T-cell (primary cell): ENCODE measurements around the gene DNAJC5. TPM values are rescaled to one million over a fixed set of nuclear protein-coding genes. Genes with fewer than 3 reads are reported as not detected.

Source experiments
- ATAC-seq, 4 experiments: fragments of 200-7000 bp in 3 of 4; fragments of 150-1000 bp in 1 of 4; cut with Tn5 transposase; replicated peaks in 1 of 4; 1 replicate in 3 of 4; 2 replicates in 1 of 4; pipeline ENCODE4 v1.10.0; 2021; ENCODE audit warnings: moderate library complexity in 3 of 4, mild to moderate bottlenecking in 2 of 4, moderate number of reproducible peaks in 1 of 4
- CTCF ChIA-PET, 2 donors: fragments of 300-600 bp; sonication (Branson Sonifier 250); formaldehyde crosslinking; loops; one replicate each; lab custom pipeline; 2022; ENCODE audit warnings: antibody characterized with exemption in 2 of 2; lab: Charles Lee
- POLR2A ChIA-PET, 2 donors: fragments of 300-600 bp; sonication (Branson Sonifier 250); formaldehyde crosslinking; loops; one replicate each; lab custom pipeline; 2022; ENCODE audit warnings: antibody characterized with exemption in 2 of 2; lab: Charles Lee
- DNase-seq, 35 experiments: peaks; one replicate each; pipeline versions ENCODE4 v3.0.0 to v3.0.0-alpha.2; 2013 to 2023
- H3K27ac ChIP-seq: one replicate; pipeline ENCODE4 v1.5.1; 2013; ENCODE audit warnings: low read length
- H3K27me3 ChIP-seq, 2 experiments: replicated peaks in 1 of 2; 1 replicate in 1 of 2; 2 replicates in 1 of 2; pipeline versions ENCODE4 v1.6.1 to v1.7.0; 2013; ENCODE audit warnings: low read length in 1 of 2, mixed read lengths in 1 of 2; ENCODE audit not compliant: control insufficient read depth in 2 of 2, insufficient read depth in 2 of 2; ENCODE audit errors: extremely low read depth in 1 of 2
- H3K36me3 ChIP-seq, 2 donors: 1 replicate in 1 of 2; 2 replicates in 1 of 2; pipeline versions ENCODE4 v1.6.1 to v1.7.0; 2013; ENCODE audit warnings: low read length in 1 of 2; ENCODE audit not compliant: control insufficient read depth in 2 of 2, insufficient read depth in 1 of 2; ENCODE audit errors: extremely low read depth in 1 of 2
- H3K4me1 ChIP-seq, 2 experiments: 1 replicate in 1 of 2; 2 replicates in 1 of 2; pipeline versions ENCODE4 v1.6.1 to v1.7.0; 2013; ENCODE audit warnings: low read length in 2 of 2, mixed read lengths in 1 of 2; ENCODE audit not compliant: insufficient read depth in 2 of 2, control insufficient read depth in 1 of 2; ENCODE audit errors: extremely low read depth in 1 of 2
- H3K4me3 ChIP-seq, 2 donors: 1 replicate in 1 of 2; 2 replicates in 1 of 2; pipeline versions ENCODE4 v1.5.1 to v1.7.0; 2013; ENCODE audit warnings: mild to moderate bottlenecking in 2 of 2, low read length in 1 of 2, moderate library complexity in 1 of 2; ENCODE audit not compliant: control insufficient read depth in 1 of 2; ENCODE audit errors: extremely low read depth in 1 of 2
- H3K9me3 ChIP-seq: 2 replicates; pipeline ENCODE4 v1.7.0; 2013
- H3K27ac Mint-ChIP-seq, 2 donors: one replicate each; pipeline ENCODE4 v1.8.0; 2020 to 2021; ENCODE audit warnings: mild to moderate bottlenecking in 2 of 2, mixed read lengths in 2 of 2
- H3K27me3 Mint-ChIP-seq, 2 donors: one replicate each; pipeline ENCODE4 v1.8.0; 2021 to 2022; ENCODE audit warnings: mixed read lengths in 2 of 2
- H3K36me3 Mint-ChIP-seq: one replicate; pipeline ENCODE4 v1.8.0; 2021; ENCODE audit warnings: mixed read lengths
- H3K4me1 Mint-ChIP-seq, 3 donors: one replicate each; pipeline ENCODE4 v1.8.0; 2020 to 2022; ENCODE audit warnings: mixed read lengths in 3 of 3, mild to moderate bottlenecking in 1 of 3
- H3K4me3 Mint-ChIP-seq, 3 donors: one replicate each; pipeline ENCODE4 v1.8.0; 2020 to 2022; ENCODE audit warnings: mild to moderate bottlenecking in 3 of 3, mixed read lengths in 3 of 3, moderate library complexity in 3 of 3
- H3K9me3 Mint-ChIP-seq, 3 donors: one replicate each; pipeline ENCODE4 v1.8.0; 2020 to 2022; ENCODE audit warnings: mixed read lengths in 3 of 3
- WGBS: methylation state at CpG from one replicate; pipeline ENCODE4 v1.1.5; 2013; ENCODE audit warnings: missing lambda C conversion rate; ENCODE audit not compliant: insufficient coverage; 5-methylcytosine and 5-hydroxymethylcytosine counted together
- total RNA-seq, 35 experiments: library from RNA in 6 of 35; stranded (reverse) in 6 of 35; fragments of 120-200 nt in 1 of 35; gene quantifications; one replicate each; pipeline versions ENCODE4 v1.2.1 to v1.2.4 and lab custom pipeline; 2013 to 2026

The DNAJC5 gene
- total RNA-seq (10 to 100 TPM; 35.4 to 63.7 (median 54.9) TPM), total RNA-seq (lab: John Stamatoyannopoulos, UW) (72.0 to 318 (median 127) reads per million in 29 experiments)
- total RNA-seq (2013): 39.1 TPM

- H3K27ac Mint-ChIP-seq: peak within 1 kb of the TSS; percentile 96 to 98
- H3K4me3 Mint-ChIP-seq: peak within 1 kb of the TSS; percentile 91 to 98 (median 96)
- H3K27me3 Mint-ChIP-seq: no peaks in the 10 kb centered on the region
- DNase-seq (peak; percentile 92 to 99 (median 96)), ATAC-seq (peak; percentile 89 to 96 (median 90))
- POLR2A ChIA-PET: interaction anchor here in 1 of 2 donors (0.6 kb wide), 1 partner anchor 374 kb away, joined by 4 read pairs; no protein-coding TSS in a partner anchor
- Histone ChIP-seq H3K27ac (peak within 1 kb of the TSS; percentile 71), H3K4me3 (peak within 1 kb of the TSS; percentile 56 to 74), H3K9me3 (no peaks in the 10 kb centered on the region), H3K4me1 (peaks cover 4 to 39% of the 10 kb centered on the region in 2 experiments), H3K27me3 (no peaks in the 10 kb centered on the region), H3K36me3 (peaks cover 11 to 25% of the 10 kb centered on the region in 2 donors)
- CTCF ChIA-PET: interaction anchor here in 1 of 2 donors (0.5 kb wide), 1 partner anchor 242 kb away, joined by 3 read pairs; no protein-coding TSS in a partner anchor
- H3K36me3 Mint-ChIP-seq: peaks cover 18% of the 10 kb centered on the region
- WGBS: 8% methylated on average over 80 of the region's 82 CpGs
- no peaks in the 10 kb centered on the region for H3K9me3 Mint-ChIP-seq
- H3K4me1 Mint-ChIP-seq: peaks cover 44 to 46% (median 44%) of the 10 kb centered on the region in 3 donors
These were observed at the start of gene DNAJC5 for GRCh38 chr20:63894358-63895201. DNAJC5 (plus strand) TSS chr20:63895126; CDS start chr20:63928346, 33,220 bp downstream.

GRCh38 chr20:63846128-63846771 lies 48.7 kb upstream of the DNAJC5 start:
- Histone ChIP-seq H3K36me3 (no peaks in the 10 kb centered on the region), H3K4me3 (no peak overlapping the region), H3K27ac (no peak overlapping the region), H3K27me3 (peaks cover 2 to 86% of the 10 kb centered on the region in 2 experiments), H3K9me3 (no peaks in the 10 kb centered on the region), H3K4me1 (peaks cover 5 to 45% of the 10 kb centered on the region in 2 experiments)
- Mint-ChIP-seq H3K36me3 (no peaks in the 10 kb centered on the region), H3K4me3 (peak overlapping the region in 1 of 3 donors; percentile 51), H3K4me1 (peaks cover 11 to 22% (median 12%) of the 10 kb centered on the region in 3 donors), H3K9me3 (no peaks in the 10 kb centered on the region), H3K27me3 (peaks cover 22 to 58% of the 10 kb centered on the region in 2 donors), H3K27ac (no peak overlapping the region)
- peak in 3 of 4 experiments; percentile 29 to 38 (median 37) for ATAC-seq
- POLR2A ChIA-PET: no interaction called here
- CTCF ChIA-PET: no interaction called here
- WGBS: no CpG with 5 or more reads among the region's 24 CpGs
- no peak for DNase-seq

DNA sequence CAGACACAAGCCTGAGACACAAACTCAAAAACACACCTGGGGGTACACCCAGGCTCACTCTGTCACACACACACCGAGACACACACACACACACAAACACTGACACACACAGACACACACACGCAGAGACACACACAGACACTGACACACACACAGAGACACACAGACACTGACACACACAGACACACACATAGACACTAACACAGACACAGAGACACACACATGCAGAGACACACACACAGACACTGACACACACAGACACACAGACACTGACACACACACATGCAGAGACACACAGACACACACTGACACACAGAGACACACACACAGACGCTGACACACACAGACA lies 48.1 kb upstream of the DNAJC5 start:
- H3K36me3 ChIP-seq: no peaks in the 10 kb centered on the region
- Mint-ChIP-seq H3K27ac (no peak overlapping the region), H3K27me3 (peaks cover 21 to 58% of the 10 kb centered on the region in 2 donors), H3K4me3 (no peak overlapping the region), H3K9me3 (no peaks in the 10 kb centered on the region), H3K36me3 (no peaks in the 10 kb centered on the region), H3K4me1 (peaks cover 11 to 22% (median 12%) of the 10 kb centered on the region in 3 donors)
- peaks cover 2 to 90% of the 10 kb centered on the region in 2 experiments for H3K27me3 ChIP-seq
- ChIA-PET CTCF (no interaction called here), POLR2A (no interaction called here)
- no peak overlapping the region for H3K4me3 ChIP-seq
- H3K9me3 ChIP-seq: no peaks in the 10 kb centered on the region
- H3K4me1 ChIP-seq: peaks cover 5 to 45% of the 10 kb centered on the region in 2 experiments
- no peak overlapping the region for H3K27ac ChIP-seq
- DNase-seq: no peak
- no peak for ATAC-seq
- 42% methylated on average over 2 of the region's 3 CpGs for WGBS

- WGBS: 10% methylated on average over 6 of the region's 16 CpGs
- no peak overlapping the region for H3K27ac Mint-ChIP-seq
- H3K9me3 ChIP-seq: no peaks in the 10 kb centered on the region
- no peak overlapping the region for H3K4me3 Mint-ChIP-seq
- H3K36me3 Mint-ChIP-seq: no peaks in the 10 kb centered on the region
- no peak overlapping the region for H3K4me3 ChIP-seq
- H3K4me1 Mint-ChIP-seq: peaks cover 8 to 19% (median 11%) of the 10 kb centered on the region in 3 donors
- ChIA-PET CTCF (interaction anchor here in 1 of 2 donors (0.5 kb wide), 1 partner anchor 234 kb away, joined by 3 read pairs; no protein-coding TSS in a partner anchor), POLR2A (no interaction called here)
- H3K27ac ChIP-seq: no peak overlapping the region
- H3K9me3 Mint-ChIP-seq: no peaks in the 10 kb centered on the region
- H3K4me1 ChIP-seq: peaks cover 5 to 41% of the 10 kb centered on the region in 2 experiments
- H3K27me3 ChIP-seq: peaks cover 2 to 90% of the 10 kb centered on the region in 2 experiments
- DNase-seq (no peak), ATAC-seq (no peak)
- peaks cover 20 to 58% of the 10 kb centered on the region in 2 donors for H3K27me3 Mint-ChIP-seq
- H3K36me3 ChIP-seq: no peaks in the 10 kb centered on the region
These were observed 47.5 kb upstream of the DNAJC5 start for GRCh38 chr20:63847237-63848002.

- 78% methylated on average over 24 of the region's 28 CpGs for WGBS
- Mint-ChIP-seq H3K4me1 (peaks cover 8 to 18% (median 11%) of the 10 kb centered on the region in 3 donors), H3K27me3 (peaks cover 17 to 51% of the 10 kb centered on the region in 2 donors), H3K36me3 (no peaks in the 10 kb centered on the region), H3K4me3 (no peak overlapping the region), H3K27ac (no peak overlapping the region), H3K9me3 (no peaks in the 10 kb centered on the region)
- ATAC-seq (no peak), DNase-seq (no peak)
- H3K36me3 ChIP-seq: no peaks in the 10 kb centered on the region
- CTCF ChIA-PET: interaction anchor here in 1 of 2 donors (0.5 kb wide), 1 partner anchor 235 kb away, joined by 3 read pairs; no protein-coding TSS in a partner anchor
- peaks cover 5 to 37% of the 10 kb centered on the region in 2 experiments for H3K4me1 ChIP-seq
- no peak overlapping the region for H3K4me3 ChIP-seq
- no peaks in the 10 kb centered on the region for H3K9me3 ChIP-seq
- POLR2A ChIA-PET: no interaction called here
- peaks cover 2 to 89% of the 10 kb centered on the region in 2 experiments for H3K27me3 ChIP-seq
- H3K27ac ChIP-seq: no peak overlapping the region
These were observed 46.7 kb upstream of the DNAJC5 start for GRCh38 chr20:63848003-63848911.
